ENCODE measurements around the gene WDFY4.

The WDFY4 gene

DNA sequence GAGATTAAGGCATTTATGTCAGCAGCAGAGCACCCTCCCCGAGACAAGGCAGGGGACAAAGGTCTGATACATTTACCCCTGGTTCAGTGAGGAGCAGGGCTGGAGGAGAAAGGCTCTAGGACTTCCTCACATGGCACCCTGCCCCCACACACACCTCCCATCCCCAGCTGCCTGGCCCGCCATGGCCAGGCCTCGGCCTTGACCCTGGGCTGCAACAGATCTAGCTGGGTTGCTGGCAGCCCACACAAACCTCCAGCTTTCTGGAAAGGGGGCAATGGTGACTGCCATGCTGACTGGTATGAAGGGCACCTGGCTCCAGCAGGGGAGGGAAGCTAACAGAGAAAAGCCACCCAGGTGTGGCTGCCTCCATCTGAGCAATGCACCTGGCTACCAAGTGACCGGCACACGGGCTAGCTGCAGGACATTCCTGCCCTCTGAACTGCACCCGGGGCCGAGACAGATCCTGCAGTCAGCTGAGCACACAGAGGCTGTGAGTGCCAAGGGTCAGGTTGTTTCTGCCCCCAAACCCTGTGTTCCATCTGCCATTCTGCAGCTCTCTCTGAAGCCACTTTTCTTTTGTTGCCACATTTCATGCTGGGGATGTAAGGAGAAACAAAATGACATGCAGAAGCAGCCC, 340.8 kb downstream of the WDFY4 start:
- no peak for DNase-seq (ENCODE audit: low spot score)

DNA sequence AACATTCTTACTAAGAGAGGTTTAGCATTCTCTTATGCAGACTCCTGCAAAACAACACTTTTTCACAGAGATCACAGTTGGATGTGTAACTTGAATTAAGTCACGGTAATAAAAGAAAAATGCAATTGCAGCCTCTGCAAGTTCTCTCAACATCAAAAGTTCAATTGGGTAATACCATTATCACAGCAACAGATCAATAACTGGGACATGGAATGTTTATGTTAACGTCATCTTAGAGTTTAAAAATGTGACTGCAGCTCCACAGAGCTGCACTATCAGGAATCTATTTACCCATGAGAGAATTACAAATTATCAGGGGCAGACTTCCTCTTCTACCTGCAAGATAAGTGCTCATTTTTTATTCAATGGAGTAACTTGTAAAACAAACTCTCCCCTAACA, 344.0 kb downstream of the WDFY4 start:
- DNase-seq (ENCODE audit: low spot score), result no peak

DNA sequence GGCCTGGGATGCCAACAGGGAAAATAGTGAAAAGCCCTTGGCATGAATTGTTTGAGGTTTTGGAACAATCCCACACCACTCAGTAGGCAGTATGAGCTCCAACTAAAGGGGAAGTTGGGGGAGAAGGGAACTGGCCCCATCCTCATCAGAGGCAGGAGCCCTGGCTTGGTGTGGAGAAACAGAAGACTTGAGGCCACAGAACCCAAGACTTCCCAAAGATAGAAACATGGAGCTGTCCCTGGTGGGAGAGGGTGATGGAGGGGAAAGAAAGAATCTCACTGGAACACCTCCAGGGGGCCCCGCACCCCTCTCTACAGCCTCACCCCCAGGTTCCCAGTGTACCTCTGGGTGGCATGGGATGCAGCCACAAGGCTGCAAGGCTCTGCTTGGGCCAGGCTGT, 345.0 kb downstream of the WDFY4 start:
- no peak for DNase-seq (ENCODE audit: low spot score)

Data from RKO (cell line).